ENCODE data around the gene OR51D1. TPM values are rescaled to one million over a fixed set of nuclear protein-coding genes. Genes with fewer than 3 reads are reported as not detected.

OR51D1 gene
- polyA plus RNA-seq: not detected in 3 replicates
- not detected for polyA plus RNA-seq (2011; ENCODE audit: low read depth)
- not detected in 2 replicates for polyA plus RNA-seq (2011; cell fraction: cytosol; rRNA removed)
- polyA plus RNA-seq (2011; cell fraction: nucleus; rRNA removed): not detected in 2 replicates
- polyA plus RNA-seq (2012; ENCODE audit: low replicate concordance): not detected in 2 replicates
- polyA minus RNA-seq: not detected in 3 replicates
- not detected for polyA minus RNA-seq (2011; cell fraction: cytosol; rRNA and poly(A)+ RNA removed)
- polyA minus RNA-seq (2011; cell fraction: nucleus; rRNA and poly(A)+ RNA removed): not detected in 2 replicates

- H3K4me2 ChIP-seq (ENCODE audit: control insufficient read depth, extremely low read depth, insufficient read depth, low read depth, low read length): peak within 1 kb of the TSS; percentile 20
- H3K4me3 ChIP-seq (ENCODE audit: control insufficient read depth in 2 of 3, extremely low read depth in 1 of 3, insufficient read depth in 2 of 3, low read depth in 1 of 3, low read length in 3 of 3): no peak within 1 kb of the TSS
- peaks cover 6% of the 10 kb centered on the region for H3K27me3 ChIP-seq (ENCODE audit: control insufficient read depth, extremely low read depth, insufficient read depth, low read length)
- DNase-seq (ENCODE audit: low read depth, low spot score) (peak; percentile 19), FAIRE-seq (peak; percentile 85)
- TF ChIP-seq EZH2 (IDR thresholded peaks at IDR 0.05; ENCODE audit: low read length): no peak
- TF ChIP-seq CTCF (optimal IDR thresholded peaks at IDR 0.05 in 1 of 3, IDR thresholded peaks at IDR 0.05 in 1 of 3, conservative IDR thresholded peaks at IDR 0.05 in 1 of 3; ENCODE audit: extremely low read depth in 1 of 3, insufficient read depth in 2 of 3, low read length in 3 of 3): peak; percentile 95
- no peak within 1 kb of the TSS for H3K27ac ChIP-seq (ENCODE audit: control insufficient read depth, insufficient read depth, low read length)
- peak within 1 kb of the TSS; percentile 24 for H2AFZ ChIP-seq (ENCODE audit: control insufficient read depth, low read length)
- H3K36me3 ChIP-seq (ENCODE audit: control insufficient read depth in 2 of 2, extremely low read depth in 1 of 2, insufficient read depth in 2 of 2, low read length in 2 of 2): no peaks in the 10 kb centered on the region
- no peaks in the 10 kb centered on the region for H3K9me3 ChIP-seq (ENCODE audit: control insufficient read depth, low read depth, low read length)
- no peaks in the 10 kb centered on the region for H3K4me1 ChIP-seq (ENCODE audit: control insufficient read depth, extremely low read depth, insufficient read depth, low read length)
- dilution Hi-C loops (cut with MboI; ENCODE audit: extremely low pct_ligation_motif_present, low sequenced_read_pairs): no loop called here
- no peaks in the 10 kb centered on the region for H3K79me2 ChIP-seq (ENCODE audit: control insufficient read depth, insufficient read depth, low read length)
- no peaks in the 10 kb centered on the region for H4K20me1 ChIP-seq (ENCODE audit: control insufficient read depth, extremely low read depth, insufficient read depth, low read length)
- H3K9ac ChIP-seq (ENCODE audit: control insufficient read depth, extremely low read depth, insufficient read depth, low read length): no peak within 1 kb of the TSS
- no peaks in the 10 kb centered on the region for H3K9me1 ChIP-seq (ENCODE audit: control insufficient read depth, extremely low read depth, insufficient read depth, low read length)
These were observed at the start of gene OR51D1 for GRCh38 chr11:4636962-4637661. OR51D1 (plus strand) TSS chr11:4637477; CDS start chr11:4639791, 2,314 bp downstream.

GRCh38 chr11:4589017-4589416 lies 48.3 kb upstream of the OR51D1 start:
- H4K20me1 ChIP-seq (ENCODE audit: control insufficient read depth, extremely low read depth, insufficient read depth, low read length): no peaks in the 10 kb centered on the region
- no peaks in the 10 kb centered on the region for H3K27me3 ChIP-seq (ENCODE audit: control insufficient read depth, extremely low read depth, insufficient read depth, low read length)
- DNase-seq (ENCODE audit: low read depth, low spot score) (no peak), FAIRE-seq (no peak)
- H3K9me1 ChIP-seq (ENCODE audit: control insufficient read depth, extremely low read depth, insufficient read depth, low read length): no peaks in the 10 kb centered on the region
- no peaks in the 10 kb centered on the region for H3K4me1 ChIP-seq (ENCODE audit: control insufficient read depth, extremely low read depth, insufficient read depth, low read length)
- TF ChIP-seq EZH2 (IDR thresholded peaks at IDR 0.05; ENCODE audit: low read length) (no peak), CTCF (optimal IDR thresholded peaks at IDR 0.05 in 1 of 3, IDR thresholded peaks at IDR 0.05 in 1 of 3, conservative IDR thresholded peaks at IDR 0.05 in 1 of 3; ENCODE audit: extremely low read depth in 1 of 3, insufficient read depth in 2 of 3, low read length in 3 of 3) (no peak)
- no peaks in the 10 kb centered on the region for H3K36me3 ChIP-seq (ENCODE audit: control insufficient read depth in 2 of 2, extremely low read depth in 1 of 2, insufficient read depth in 2 of 2, low read length in 2 of 2)
- no peak overlapping the region for H3K27ac ChIP-seq (ENCODE audit: control insufficient read depth, insufficient read depth, low read length)
- no peaks in the 10 kb centered on the region for H3K9me3 ChIP-seq (ENCODE audit: control insufficient read depth, low read depth, low read length)
- no peak overlapping the region for H3K9ac ChIP-seq (ENCODE audit: control insufficient read depth, extremely low read depth, insufficient read depth, low read length)
- H2AFZ ChIP-seq (ENCODE audit: control insufficient read depth, low read length): no peak overlapping the region
- dilution Hi-C loops (cut with MboI; ENCODE audit: extremely low pct_ligation_motif_present, low sequenced_read_pairs): no loop called here
- no peak overlapping the region for H3K4me2 ChIP-seq (ENCODE audit: control insufficient read depth, extremely low read depth, insufficient read depth, low read depth, low read length)
- H3K4me3 ChIP-seq (ENCODE audit: control insufficient read depth in 2 of 3, extremely low read depth in 1 of 3, insufficient read depth in 2 of 3, low read depth in 1 of 3, low read length in 3 of 3): no peak overlapping the region
- H3K79me2 ChIP-seq (ENCODE audit: control insufficient read depth, insufficient read depth, low read length): no peaks in the 10 kb centered on the region

All from keratinocyte (primary cell).